SK-N-SH (cell line): ENCODE measurements around the gene HDGFL3. TPM values are rescaled to one million over a fixed set of nuclear protein-coding genes. Genes with fewer than 3 reads are reported as not detected.

Source experiments
- CTCF ChIA-PET: fragments of 300-600, 350-600 bp; formaldehyde crosslinking; extraction: SDS; loops from one replicate; lab custom pipeline; 2021; lab: Yijun Ruan, JAX
- POLR2A ChIA-PET: fragments of 350-600 bp; sonication (Branson Sonifier 250); formaldehyde crosslinking; extraction: SDS; loops from one replicate; lab custom pipeline; 2020; ENCODE audit warnings: antibody characterized with exemption, inconsistent platforms; lab: Yijun Ruan, JAX
- DNase-seq: peaks from one replicate; pipeline ENCODE4 v3.0.0; 2012
- H2AFZ ChIP-seq: fragments of 200-600 bp; sonication (generic); 2 replicates; pipeline ENCODE4 v1.8.1; 2016; ENCODE audit warnings: antibody characterized with exemption, mild to moderate bottlenecking, low read depth
- H3F3A ChIP-seq: fragments of 200-600 bp; sonication (generic); replicated peaks from 2 replicates; pipeline ENCODE3; 2016; ENCODE audit warnings: antibody characterized with exemption, mild to moderate bottlenecking; ENCODE audit not compliant: insufficient read depth
- H3K27ac ChIP-seq, 2 experiments: fragments of 200-500 bp in 1 of 2; fragments of 200-600 bp in 1 of 2; sonication (Bioruptor generic) in 1 of 2; sonication (generic), shearing (Covaris generic) in 1 of 2; 2 replicates each; pipeline versions ENCODE4 v1.5.1 to v1.6.1; 2014 to 2016; ENCODE audit warnings: low read depth in 2 of 2, inconsistent platforms in 1 of 2, low read length in 1 of 2, mild to moderate bottlenecking in 1 of 2, mixed read lengths in 1 of 2
- H3K27me3 ChIP-seq: fragments of 200-600 bp; sonication (generic), shearing (Covaris generic); 2 replicates; pipeline ENCODE4 v1.6.1; 2016; ENCODE audit warnings: mixed run types; ENCODE audit not compliant: insufficient read depth
- H3K36me3 ChIP-seq, 2 experiments: fragments of 200-500 bp in 1 of 2; fragments of 200-600 bp in 1 of 2; sonication (Bioruptor generic) in 1 of 2; sonication (generic) in 1 of 2; replicated peaks in 1 of 2; 2 replicates each; pipeline versions ENCODE3 to v1.5.1; 2014 to 2016; ENCODE audit warnings: low read length in 1 of 2, mild to moderate bottlenecking in 1 of 2; ENCODE audit not compliant: insufficient read depth in 2 of 2, control insufficient read depth in 1 of 2
- H3K4me1 ChIP-seq, 2 experiments: fragments of 200-500 bp in 1 of 2; fragments of 200-600 bp in 1 of 2; sonication (Bioruptor generic) in 1 of 2; sonication (generic), shearing (Covaris generic) in 1 of 2; 2 replicates each; pipeline versions ENCODE4 v1.5.1 to v1.6.1; 2014 to 2016; ENCODE audit warnings: low read depth in 1 of 2, low read length in 1 of 2, mixed run types in 1 of 2; ENCODE audit not compliant: insufficient read depth in 2 of 2, control insufficient read depth in 1 of 2
- H3K4me2 ChIP-seq: fragments of 200-600 bp; sonication (generic), shearing (Covaris generic); 2 replicates; pipeline ENCODE4 v1.6.1; 2017; ENCODE audit warnings: mixed run types
- H3K4me3 ChIP-seq, 2 experiments: fragments of 200-500 bp in 1 of 2; fragments of 200-600 bp in 1 of 2; sonication (Bioruptor generic) in 1 of 2; sonication (generic), shearing (Covaris generic) in 1 of 2; 2 replicates each; pipeline versions ENCODE4 v1.5.1 to v1.8.1; 2014 to 2016; ENCODE audit warnings: low read depth in 2 of 2, inconsistent platforms in 1 of 2, low read length in 1 of 2, mild to moderate bottlenecking in 1 of 2, mixed read lengths in 1 of 2, moderate library complexity in 1 of 2
- H3K79me2 ChIP-seq: fragments of 200-600 bp; sonication (generic); 2 replicates; pipeline ENCODE4 v1.8.1; 2017; ENCODE audit warnings: mild to moderate bottlenecking; ENCODE audit not compliant: insufficient read depth
- H3K9ac ChIP-seq: fragments of 200-600 bp; sonication (generic); 2 replicates; pipeline ENCODE4 v1.6.1; 2017; ENCODE audit warnings: mixed run types
- H3K9me2 ChIP-seq: fragments of 200-600 bp; sonication (generic); 2 replicates; pipeline ENCODE4 v1.6.1; 2017; ENCODE audit warnings: mixed run types
- H3K9me3 ChIP-seq: fragments of 200-600 bp; sonication (generic); 2 replicates; pipeline ENCODE4 v1.6.1; 2017; ENCODE audit warnings: mixed run types, mild to moderate bottlenecking, moderate library complexity
- H4K20me1 ChIP-seq: fragments of 200-600 bp; sonication (generic); 2 replicates; pipeline ENCODE4 v1.6.1; 2017; ENCODE audit warnings: mild to moderate bottlenecking, mixed run types; ENCODE audit not compliant: insufficient read depth
- FOSL2 ChIP-seq: IDR thresholded peaks from 2 replicates; pipeline ENCODE4 v1.4.0; 2012; ENCODE audit warnings: low read depth, mild to moderate bottlenecking, moderate library complexity, borderline replicate concordance
- MXI1 ChIP-seq: IDR thresholded peaks from 2 replicates; pipeline ENCODE4 v1.6.1; 2012; ENCODE audit warnings: mild to moderate bottlenecking, low read depth, low read length, improper control_type of control experiment
- NFIC ChIP-seq: IDR thresholded peaks from 2 replicates; pipeline ENCODE4 v1.4.0; 2012; ENCODE audit warnings: borderline replicate concordance
- PBX3 ChIP-seq: IDR thresholded peaks from 2 replicates; pipeline ENCODE4; 2012
- RCOR1 ChIP-seq: fragments of 150-350 bp; IDR thresholded peaks from 2 replicates; pipeline ENCODE4 v1.6.1; 2017; ENCODE audit warnings: antibody characterized with exemption, low read length
- REST ChIP-seq: IDR thresholded peaks from 2 replicates; pipeline ENCODE4 v1.6.1; 2012; ENCODE audit warnings: mild to moderate bottlenecking, low read depth, low read length, moderate library complexity
- RXRA ChIP-seq: IDR thresholded peaks from 2 replicates; pipeline ENCODE4 v1.4.0; 2012; ENCODE audit warnings: low read depth, mild to moderate bottlenecking, borderline replicate concordance
- SIN3A ChIP-seq: IDR thresholded peaks from 2 replicates; pipeline ENCODE4 v1.6.1; 2012; ENCODE audit warnings: low read depth, mild to moderate bottlenecking, low read length, moderate library complexity, borderline replicate concordance
- SMC3 ChIP-seq: IDR thresholded peaks from 2 replicates; pipeline ENCODE4 v1.6.1; 2012; ENCODE audit warnings: low read depth, low read length, improper control_type of control experiment
- TCF12 ChIP-seq: IDR thresholded peaks from 2 replicates; pipeline ENCODE4 v1.4.0; 2012
- TEAD4 ChIP-seq: IDR thresholded peaks from 2 replicates; pipeline ENCODE4 v1.4.0; 2012; ENCODE audit warnings: mild to moderate bottlenecking, borderline replicate concordance; ENCODE audit not compliant: insufficient read depth
- USF2 ChIP-seq: fragments of 150-350 bp; IDR thresholded peaks from 2 replicates; pipeline ENCODE4 v1.6.1; 2017; ENCODE audit warnings: antibody characterized with exemption, low read length, low read depth, borderline replicate concordance
- YY1 ChIP-seq: IDR thresholded peaks from 2 replicates; pipeline ENCODE4 v1.4.0; 2012; ENCODE audit warnings: low read depth, mild to moderate bottlenecking
- WGBS: methylation state at CpG from one replicate; pipeline ENCODE4 v1.1.6; 2017; ENCODE audit warnings: low lambda C conversion rate; 5-methylcytosine and 5-hydroxymethylcytosine counted together
- polyA plus RNA-seq, 3 experiments: library from polyadenylated mRNA; depleted of rRNA; stranded (reverse); fragments of >200 nt; gene quantifications; 2 replicates each; pipeline ENCODE4 v1.2.3, GENCODE V29; 2012

The HDGFL3 gene
- polyA plus RNA-seq, 1 of the 3 experiments (the other 2 are of a cell fraction) = 8.0 TPM

GRCh38 chr15:83155942-83156341, 51.7 kb downstream of the HDGFL3 start:
- ChIA-PET POLR2A (no interaction called here), CTCF (no interaction called here)

GRCh38 chr15:83153288-83153687, 54.3 kb downstream of the HDGFL3 start:
- no peak overlapping the region for H3K4me2 ChIP-seq
- no peaks in the 10 kb centered on the region for H3K79me2 ChIP-seq
- no peak for DNase-seq
- H3K27me3 ChIP-seq = no peaks in the 10 kb centered on the region
- H3F3A ChIP-seq = no peaks in the 10 kb centered on the region
- no peak overlapping the region for H3K9ac ChIP-seq
- no peaks in the 10 kb centered on the region for H3K4me1 ChIP-seq
- no peak overlapping the region for H2AFZ ChIP-seq
- 0 out of 4 replicates have a peak overlapping the region, but pooled peaks of 1 of the 2 experiments have one; percentile 10 for H3K27ac ChIP-seq
- ChIA-PET CTCF (no interaction called here), POLR2A (no interaction called here)
- H3K9me2 ChIP-seq = no peaks in the 10 kb centered on the region
- WGBS = 100% methylated on average over 1 of the region's 1 CpG
- H4K20me1 ChIP-seq = no peaks in the 10 kb centered on the region
- H3K9me3 ChIP-seq = no peaks in the 10 kb centered on the region
- H3K36me3 ChIP-seq = peaks cover 52 to 56% of the 10 kb centered on the region in 2 experiments
- H3K4me3 ChIP-seq = no peak overlapping the region
- TF ChIP-seq TEAD4 (no peak), REST (no peak), TCF12 (no peak), RCOR1 (no peak), YY1 (no peak), PBX3 (no peak), FOSL2 (no peak), SIN3A (no peak)

More at GRCh38 chr15:83155942-83156341, 51.7 kb downstream of the HDGFL3 start:
- no peaks in the 10 kb centered on the region for H3K9me3 ChIP-seq
- H3K9ac ChIP-seq = no peak overlapping the region
- no peak overlapping the region for H3K27ac ChIP-seq
- H3F3A ChIP-seq = peaks cover under 1% of the 10 kb centered on the region
- H3K79me2 ChIP-seq = peaks cover 16% of the 10 kb centered on the region; the same call in 1 of the 2 replicates
- H3K9me2 ChIP-seq = no peaks in the 10 kb centered on the region
- no peak overlapping the region for H3K4me2 ChIP-seq
- H3K4me1 ChIP-seq = no peaks in the 10 kb centered on the region
- H3K36me3 ChIP-seq = peaks cover 28 to 42% of the 10 kb centered on the region in 2 experiments
- H4K20me1 ChIP-seq = no peaks in the 10 kb centered on the region
- H2AFZ ChIP-seq = no peak overlapping the region
- H3K4me3 ChIP-seq = no peak overlapping the region
- TF ChIP-seq USF2 = no peak
- no peak for TF ChIP-seq TCF12
- TF ChIP-seq YY1 = no peak
- TF ChIP-seq NFIC = no peak
- TF ChIP-seq REST = no peak
- TF ChIP-seq MXI1 = no peak
- no peak for TF ChIP-seq RCOR1
- TF ChIP-seq RXRA = no peak
- no peak for TF ChIP-seq TEAD4
- TF ChIP-seq SMC3 = no peak
- H3K27me3 ChIP-seq = no peaks in the 10 kb centered on the region
- DNase-seq = no peak
- 78% methylated on average over 1 of the region's 1 CpG for WGBS
